ENCODE measurements around the gene CSMD2. TPM values are rescaled to one million over a fixed set of nuclear protein-coding genes. Genes with fewer than 3 reads are reported as not detected.

CSMD2 gene
- total and polyA plus RNA-seq, 2 of the 8 experiments (the other 6 are each of a cell fraction or from before 2014, with no cell fraction given): 7.0 to 14.7 TPM

DNA sequence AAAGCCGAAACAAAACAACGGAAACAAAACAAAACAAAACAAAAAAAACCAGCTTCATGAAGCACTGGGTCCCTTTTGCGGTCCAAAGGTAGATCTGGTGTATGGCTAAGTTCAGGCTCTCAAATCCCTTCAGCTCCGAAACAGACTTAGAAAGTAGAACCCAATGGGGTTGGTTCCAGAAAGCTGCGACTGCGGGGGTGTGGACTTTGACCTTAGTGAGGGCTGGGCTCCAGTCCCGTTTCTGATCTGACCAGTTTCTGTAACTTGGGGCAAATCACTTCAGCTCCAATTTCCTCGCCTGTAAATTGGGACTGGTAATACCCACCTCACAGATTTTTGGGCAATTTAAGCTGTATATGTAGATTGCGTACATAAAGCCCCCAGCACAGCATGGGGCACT, 587.4 kb downstream of the CSMD2 start:
- H4K20me1 ChIP-seq (replicated peaks in 1 of 2; ENCODE audit: control insufficient read depth in 1 of 2, insufficient read depth in 2 of 2, low read length in 2 of 2): no peaks in the 10 kb centered on the region
- 81% methylated on average over 9 of the region's 9 CpGs; no CpG with 5 or more reads in 1 of the 2 experiments for WGBS, 2 experiments (ENCODE audit: extremely low coverage in 1 of 2, insufficient coverage in 1 of 2, insufficient read length in 1 of 2, insufficient replicate concordance in 2 of 2, low coverage in 1 of 2, low lambda C conversion rate in 2 of 2, missing lambda C conversion rate in 1 of 2)
- H3K56ac ChIP-seq (replicated peaks; ENCODE audit: insufficient read length, low read depth, low read length): no peak overlapping the region
- H2BK12ac ChIP-seq (ENCODE audit: low read depth, low read length): no peak overlapping the region
- no peak overlapping the region for H3K14ac ChIP-seq (ENCODE audit: insufficient read length)
- ChIA-PET POLR2A (ENCODE audit: partially characterized antibody) (no interaction called here), CTCF (ENCODE audit: partially characterized antibody) (no interaction called here)
- H2BK5ac ChIP-seq (ENCODE audit: low read depth, low read length): no peak overlapping the region
- no peaks in the 10 kb centered on the region for H3K79me1 ChIP-seq (ENCODE audit: low read depth, low read length)
- no peak overlapping the region for H2BK15ac ChIP-seq (ENCODE audit: low read length)
- FAIRE-seq: no peak
- no peak for DNase-seq (ENCODE audit: low read depth in 1 of 2, low spot score in 2 of 2)
- no peak overlapping the region for H4K5ac ChIP-seq (ENCODE audit: insufficient read length, low read depth, low read length)
- no peak overlapping the region for H3K18ac ChIP-seq (ENCODE audit: extremely low read depth, low read length)
- H3K4ac ChIP-seq (replicated peaks; ENCODE audit: insufficient read length, low read depth, low read length): no peak overlapping the region
- H3K9ac ChIP-seq (replicated peaks in 1 of 4; ENCODE audit: extremely low read depth in 1 of 4, low read depth in 3 of 4, low read length in 3 of 4): no peak overlapping the region
- no peak overlapping the region for H3K27ac ChIP-seq (ENCODE audit: low read depth, low read length)
- H3K4me2 ChIP-seq (ENCODE audit: insufficient read depth in 1 of 2, low read depth in 2 of 2, low read length in 2 of 2): no peak overlapping the region
- H2AFZ ChIP-seq (ENCODE audit: low read length): no peak overlapping the region
- H2BK20ac ChIP-seq (ENCODE audit: low read length): no peak overlapping the region
- no peaks in the 10 kb centered on the region for H3K9me3 ChIP-seq (ENCODE audit: insufficient read depth in 2 of 2, low read depth in 1 of 2, low read length in 1 of 2)
- H4K8ac ChIP-seq (ENCODE audit: extremely low read depth, insufficient read depth, low read length): no peak overlapping the region
- H3K4me1 ChIP-seq (replicated peaks in 1 of 4; ENCODE audit: control insufficient read depth in 3 of 4, insufficient read depth in 4 of 4, low read length in 3 of 4): peaks cover 0 to 4% (median 1%) of the 10 kb centered on the region in 4 experiments; a peak in 3 of 7 replicates
- H3K27me3 ChIP-seq (replicated peaks in 1 of 4; ENCODE audit: control insufficient read depth in 3 of 4, extremely low read depth in 1 of 4, insufficient read depth in 3 of 4, low read length in 3 of 4): no peaks in the 10 kb centered on the region
- H2BK120ac ChIP-seq (replicated peaks; ENCODE audit: low read depth, low read length): no peak overlapping the region
- H3K23ac ChIP-seq (ENCODE audit: insufficient read length): no peak overlapping the region
- H4K91ac ChIP-seq (replicated peaks; ENCODE audit: insufficient read length, low read length): no peak overlapping the region
- H3K36me3 ChIP-seq (ENCODE audit: control insufficient read depth in 2 of 4, insufficient read depth in 4 of 4, low read length in 3 of 4): no peaks in the 10 kb centered on the region; a peak in 2 of 8 replicates
- no peaks in the 10 kb centered on the region for H3K79me2 ChIP-seq (ENCODE audit: control insufficient read depth in 1 of 2, insufficient read depth in 2 of 2, low read length in 2 of 2)
- H3K23me2 ChIP-seq (ENCODE audit: low read depth, low read length): no peaks in the 10 kb centered on the region
- no peak overlapping the region for H3K4me3 ChIP-seq (ENCODE audit: extremely low read depth in 1 of 4, insufficient read depth in 2 of 4, low read depth in 3 of 4, low read length in 4 of 4)
- no peak overlapping the region; the same call in 1 of the 2 replicates for H2AK5ac ChIP-seq (ENCODE audit: low read depth, low read length)
- TF ChIP-seq CHD2 (IDR thresholded peaks at IDR 0.05; ENCODE audit: low read length) (no peak), SIN3A (conservative IDR thresholded peaks at IDR 0.05 in 1 of 2, IDR thresholded peaks at IDR 0.05 in 1 of 2; ENCODE audit: low read depth in 1 of 2, low read length in 2 of 2) (no peak), RNF2 (IDR thresholded peaks at IDR 0.05; ENCODE audit: borderline replicate concordance, low read depth, low read length, missing control alignments, poor library complexity, severe bottlenecking) (no peak), RBBP5 (IDR thresholded peaks at IDR 0.05; ENCODE audit: borderline replicate concordance, low read depth, low read length) (no peak), TEAD4 (IDR thresholded peaks at IDR 0.05; ENCODE audit: low read depth, low read length) (no peak), BACH1 (IDR thresholded peaks at IDR 0.05; ENCODE audit: low read length) (no peak), SP4 (IDR thresholded peaks at IDR 0.05; ENCODE audit: low read length) (no peak), CREB1 (IDR thresholded peaks at IDR 0.05) (no peak), RFX5 (IDR thresholded peaks at IDR 0.05; ENCODE audit: borderline replicate concordance, low read depth, low read length) (no peak), CBX8 (IDR thresholded peaks at IDR 0.05; ENCODE audit: borderline replicate concordance, low read depth, low read length) (no peak), TCF12 (IDR thresholded peaks at IDR 0.05; ENCODE audit: low read depth, low read length) (no peak), YY1 (IDR thresholded peaks at IDR 0.05; ENCODE audit: low read depth, low read length) (no peak), POLR2AphosphoS5 (IDR thresholded peaks at IDR 0.05; ENCODE audit: low read depth, low read length) (no peak)
- TF ChIP-seq, protein P1, sequence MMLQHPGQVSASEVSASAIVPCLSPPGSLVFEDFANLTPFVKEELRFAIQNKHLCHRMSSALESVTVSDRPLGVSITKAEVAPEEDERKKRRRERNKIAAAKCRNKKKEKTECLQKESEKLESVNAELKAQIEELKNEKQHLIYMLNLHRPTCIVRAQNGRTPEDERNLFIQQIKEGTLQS (IDR thresholded peaks at IDR 0.05; ENCODE audit: insufficient read depth, low read depth, low read length): no peak
- TF ChIP-seq, protein P2, sequence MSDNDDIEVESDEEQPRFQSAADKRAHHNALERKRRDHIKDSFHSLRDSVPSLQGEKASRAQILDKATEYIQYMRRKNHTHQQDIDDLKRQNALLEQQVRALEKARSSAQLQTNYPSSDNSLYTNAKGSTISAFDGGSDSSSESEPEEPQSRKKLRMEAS (IDR thresholded peaks at IDR 0.05): no peak
